Measurements from ENCODE around the gene KCTD14. TPM values are rescaled to one million over a fixed set of nuclear protein-coding genes. Genes with fewer than 3 reads are reported as not detected.
"Not testable (repeated sequence)": the region's sequence is repeated elsewhere in the genome, so short reads cannot be mapped to it uniquely, and the experiment has no call there.

KCTD14 gene
- total and polyA plus RNA-seq, 2 of the 8 experiments (the other 6 are each of a cell fraction or from before 2014, with no cell fraction given) = 21.6 to 24.9 TPM

DNA sequence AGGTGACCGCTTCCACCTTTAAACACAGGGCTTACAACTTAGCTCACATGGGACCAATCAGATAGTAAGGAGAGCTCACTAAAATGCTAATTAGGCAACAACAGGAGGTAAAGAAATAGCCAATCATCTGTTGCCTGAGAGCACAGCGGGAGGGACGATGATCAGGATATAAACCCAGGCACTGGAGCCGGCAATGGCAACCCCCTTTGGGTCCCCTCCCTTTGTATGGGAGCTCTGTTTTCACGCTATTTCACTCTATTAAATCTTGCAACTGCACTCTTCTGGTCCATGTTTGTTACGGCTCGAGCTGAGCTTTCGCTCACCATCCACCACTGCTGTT, 18.3 kb upstream of the KCTD14 start:
- H2BK5ac ChIP-seq (ENCODE audit: low read depth, low read length); H3K36me3 ChIP-seq (ENCODE audit: control insufficient read depth in 2 of 4, insufficient read depth in 4 of 4, low read length in 3 of 4); H3K4me3 ChIP-seq (ENCODE audit: extremely low read depth in 1 of 4, insufficient read depth in 2 of 4, low read depth in 3 of 4, low read length in 4 of 4); H3K14ac ChIP-seq (ENCODE audit: insufficient read length); H2AK5ac ChIP-seq (ENCODE audit: low read depth, low read length); H3K23me2 ChIP-seq (ENCODE audit: low read depth, low read length); H4K5ac ChIP-seq (ENCODE audit: insufficient read length, low read depth, low read length); H3K4me1 ChIP-seq (replicated peaks in 1 of 4; ENCODE audit: control insufficient read depth in 3 of 4, insufficient read depth in 4 of 4, low read length in 3 of 4); H3K79me2 ChIP-seq (ENCODE audit: control insufficient read depth in 1 of 2, insufficient read depth in 2 of 2, low read length in 2 of 2); H2AFZ ChIP-seq (ENCODE audit: low read length); H3K4me2 ChIP-seq (ENCODE audit: insufficient read depth in 1 of 2, low read depth in 2 of 2, low read length in 2 of 2); H3K27me3 ChIP-seq (replicated peaks in 1 of 4; ENCODE audit: control insufficient read depth in 3 of 4, extremely low read depth in 1 of 4, insufficient read depth in 3 of 4, low read length in 3 of 4); H3K79me1 ChIP-seq (ENCODE audit: low read depth, low read length); H4K20me1 ChIP-seq (replicated peaks in 1 of 2; ENCODE audit: control insufficient read depth in 1 of 2, insufficient read depth in 2 of 2, low read length in 2 of 2); H2BK120ac ChIP-seq (replicated peaks; ENCODE audit: low read depth, low read length); H2BK15ac ChIP-seq (ENCODE audit: low read length); H3K56ac ChIP-seq (replicated peaks; ENCODE audit: insufficient read length, low read depth, low read length); H4K91ac ChIP-seq (replicated peaks; ENCODE audit: insufficient read length, low read length); H3K9me3 ChIP-seq (ENCODE audit: insufficient read depth in 2 of 2, low read depth in 1 of 2, low read length in 1 of 2); DNase-seq (ENCODE audit: low read depth in 1 of 2, low spot score in 2 of 2); H3K9ac ChIP-seq (replicated peaks in 1 of 4; ENCODE audit: extremely low read depth in 1 of 4, low read depth in 3 of 4, low read length in 3 of 4); H3K23ac ChIP-seq (ENCODE audit: insufficient read length); H3K4ac ChIP-seq (replicated peaks; ENCODE audit: insufficient read length, low read depth, low read length); FAIRE-seq; H4K8ac ChIP-seq (ENCODE audit: extremely low read depth, insufficient read depth, low read length); H3K27ac ChIP-seq (ENCODE audit: low read depth, low read length); H3K18ac ChIP-seq (ENCODE audit: extremely low read depth, low read length): not testable (repeated sequence)
- H2BK20ac ChIP-seq (ENCODE audit: low read length) = 0 out of 2 replicates have a peak overlapping the region, but pooled peaks have one; percentile 48
- CTCF ChIA-PET (ENCODE audit: partially characterized antibody) = interaction anchor here (0.6 to 2.1 kb wide), 6 partner anchors 10 to 63 kb away, joined by 3 to 5 read pairs (median 3); partner anchors contain the start of gene THRSP
- POLR2A ChIA-PET (ENCODE audit: partially characterized antibody) = interaction anchor here (0.7 to 2.2 kb wide), 2 partner anchors 9 to 19 kb away, joined by 3 to 6 read pairs; no protein-coding TSS in a partner anchor
- H2BK12ac ChIP-seq (ENCODE audit: low read depth, low read length) = peak overlapping the region; percentile 50; the same call in 1 of the 2 replicates
- 90% methylated on average over 8 of the region's 8 CpGs; no CpG with 5 or more reads in 1 of the 2 experiments for WGBS, 2 experiments (ENCODE audit: extremely low coverage in 1 of 2, insufficient coverage in 1 of 2, insufficient read length in 1 of 2, insufficient replicate concordance in 2 of 2, low coverage in 1 of 2, low lambda C conversion rate in 2 of 2, missing lambda C conversion rate in 1 of 2)
